Effector CD8-positive, alpha-beta T cell (primary cell): ENCODE measurements around the gene FABP6.
"Not testable (repeated sequence)": the region's sequence is repeated elsewhere in the genome, so short reads cannot be mapped to it uniquely, and the experiment has no call there.

Source experiments
- DNase-seq: peaks from one replicate; lab custom pipeline; 2025; lab: John Stamatoyannopoulos, UW
- total RNA-seq, 4 experiments: gene quantifications; one replicate each; lab custom pipeline; 2026; lab: John Stamatoyannopoulos, UW

The FABP6 gene, protein sequence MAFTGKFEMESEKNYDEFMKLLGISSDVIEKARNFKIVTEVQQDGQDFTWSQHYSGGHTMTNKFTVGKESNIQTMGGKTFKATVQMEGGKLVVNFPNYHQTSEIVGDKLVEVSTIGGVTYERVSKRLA
- total RNA-seq: 0 reads per million in 4 experiments

DNA sequence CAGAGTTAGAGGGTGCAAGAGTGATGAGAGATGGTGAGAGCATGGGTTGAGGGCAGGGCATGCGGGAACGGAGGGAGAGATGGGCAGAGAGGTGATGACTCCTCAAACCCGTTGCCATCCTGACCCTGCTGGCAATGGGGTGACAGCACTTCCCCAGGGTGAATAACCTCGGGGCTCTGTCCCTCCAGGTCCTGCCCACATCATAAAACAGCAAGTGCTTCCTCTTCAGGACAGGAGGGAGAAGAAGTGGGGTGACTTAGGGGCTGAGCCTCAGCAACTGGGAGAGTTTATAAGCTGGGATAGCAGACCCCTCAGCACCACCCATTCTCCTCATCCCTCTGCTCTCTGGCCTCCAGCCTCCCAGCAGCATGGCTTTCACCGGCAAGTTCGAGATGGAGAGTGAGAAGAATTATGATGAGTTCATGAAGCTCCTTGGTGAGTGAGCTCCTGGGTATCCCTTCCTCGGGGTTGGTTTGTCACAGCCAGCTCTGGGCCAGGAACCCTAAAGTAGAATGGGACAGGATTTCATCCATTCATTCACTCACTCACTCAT is at the start of gene FABP6:
FABP6 (plus strand) TSS at position 317 of the 553 bp plus-strand sequence; CDS start at position 369, 52 bp downstream.
- DNase-seq: no peak

- DNase-seq: no peak
Measured at GRCh38 chr5:160180931-160181330, 48.4 kb upstream of the FABP6 start.

- DNase-seq: no peak
Measured at GRCh38 chr5:160181965-160182622, 47.2 kb upstream of the FABP6 start.

DNA sequence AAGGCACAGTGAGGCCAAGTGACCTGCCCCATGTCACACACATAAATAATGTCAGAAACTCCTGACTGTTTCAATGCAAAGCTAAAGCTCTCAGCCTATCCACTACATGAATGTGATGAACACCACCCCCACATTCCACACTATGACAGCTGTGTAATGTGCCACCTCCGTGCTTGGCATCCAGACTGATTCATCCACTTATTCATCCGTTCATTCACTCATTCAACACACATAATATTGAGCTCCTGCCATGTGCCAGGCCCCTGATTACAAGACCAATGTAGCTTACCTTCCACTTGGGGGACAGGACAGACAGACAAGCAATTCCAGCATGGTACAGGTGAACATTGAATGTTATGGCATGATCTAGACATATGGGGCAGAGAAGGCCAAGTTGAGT is 46.2 kb upstream of the FABP6 start:
- no peak for DNase-seq

- DNase-seq: no peak
Measured at GRCh38 chr5:160185626-160186360, 43.5 kb upstream of the FABP6 start.

DNA sequence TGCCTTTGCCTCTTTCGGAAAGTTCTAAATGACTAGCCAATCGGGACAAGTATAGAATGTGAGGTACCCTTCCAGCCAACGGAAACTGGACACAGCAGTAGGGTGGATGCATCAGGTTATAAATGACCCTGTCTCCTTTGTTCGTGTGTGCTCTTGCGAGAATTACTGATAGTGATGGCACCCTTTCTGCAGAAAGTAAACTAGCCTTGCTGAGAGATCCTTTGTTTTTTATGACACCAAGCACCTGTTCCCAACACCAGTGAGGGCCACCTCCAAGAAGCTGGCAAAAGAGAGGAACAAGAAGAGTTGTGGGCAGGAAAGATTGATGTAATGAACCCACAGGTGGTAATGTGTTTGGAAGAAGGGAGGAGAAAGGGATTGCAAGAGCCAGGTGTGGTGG is 42.8 kb upstream of the FABP6 start:
- DNase-seq: no peak

DNA sequence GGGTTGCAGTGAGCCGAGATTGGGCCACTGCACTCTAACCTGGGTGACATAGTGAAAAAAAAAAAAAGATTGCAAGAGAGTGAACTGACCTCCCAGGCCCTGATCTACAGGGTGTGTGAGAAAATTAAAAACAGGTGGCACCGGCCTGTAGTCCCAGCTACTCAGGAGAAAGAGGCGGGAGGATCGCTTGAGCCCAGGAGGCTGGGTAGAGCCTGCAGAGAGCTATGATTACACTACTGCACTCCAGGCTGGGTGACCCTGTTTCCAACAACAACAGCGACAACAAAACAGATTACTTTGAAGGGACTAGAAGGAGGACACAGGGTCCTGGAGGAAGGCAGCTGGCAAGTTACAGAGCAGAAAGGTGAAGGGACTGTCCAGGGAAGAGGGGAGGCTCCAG is 42.2 kb upstream of the FABP6 start:
- no peak for DNase-seq

DNA sequence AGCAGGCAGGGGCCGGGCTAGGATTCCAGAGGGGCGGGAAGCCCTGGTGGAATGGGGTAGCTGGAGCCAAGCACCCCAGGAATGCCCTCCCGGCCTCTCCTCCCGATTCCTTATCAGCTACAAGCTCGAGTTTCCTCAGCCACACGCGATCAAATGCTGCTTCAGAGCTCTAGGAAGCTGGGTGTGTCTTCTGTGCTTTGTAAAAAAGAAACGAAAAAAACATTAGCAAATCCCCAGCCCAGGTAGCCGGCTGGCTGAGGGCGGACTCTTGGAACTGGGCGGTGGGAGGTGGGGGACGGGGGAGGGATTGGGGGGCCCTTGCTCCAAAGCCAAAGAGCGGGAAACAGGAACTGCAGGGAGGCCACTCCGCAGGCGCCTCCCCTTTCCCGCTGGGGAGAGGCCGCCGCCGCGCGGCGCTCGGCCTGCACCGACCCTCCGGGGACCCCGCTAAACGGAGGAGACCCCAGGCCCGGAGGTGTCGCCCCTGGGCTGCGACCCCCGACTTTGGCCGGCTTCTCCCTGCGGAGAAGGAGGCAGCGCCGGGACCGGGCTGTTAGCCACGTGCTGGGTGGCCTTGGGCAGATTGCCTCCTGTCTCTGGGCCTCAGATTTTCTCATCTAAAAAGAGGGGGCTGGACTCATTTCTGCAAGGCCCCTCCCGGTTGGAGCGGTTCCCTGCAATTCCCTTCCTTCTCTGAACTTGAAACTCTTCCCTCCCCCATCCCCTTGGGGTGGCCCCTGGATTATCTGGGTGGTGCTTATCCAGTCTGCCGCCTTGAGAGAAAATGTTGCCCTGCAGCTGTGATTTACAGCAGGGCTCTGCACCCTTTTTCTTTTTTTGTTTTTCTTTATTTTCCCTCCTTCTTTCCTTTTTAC is 40.9 kb upstream of the FABP6 start:
- no peak for DNase-seq

DNA sequence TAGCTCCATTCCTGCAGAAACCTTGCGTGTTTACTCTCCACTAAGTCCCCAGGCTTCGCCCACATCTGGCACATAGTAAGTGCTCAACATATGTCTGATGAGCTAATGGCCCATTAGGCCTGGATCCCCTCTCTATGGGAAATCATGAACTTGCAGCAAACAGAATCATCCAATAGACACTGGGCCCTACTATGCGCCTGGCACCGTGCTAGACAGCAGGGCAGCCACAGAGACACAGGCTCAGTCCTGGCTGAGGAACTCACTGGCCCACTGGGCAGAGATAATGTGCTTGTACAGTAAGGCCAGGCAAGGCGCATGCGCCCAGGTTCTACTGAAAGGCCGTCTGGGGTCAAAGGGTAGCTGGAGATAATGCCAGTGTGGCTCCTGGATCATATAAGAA is 36.9 kb upstream of the FABP6 start:
- DNase-seq: no peak

DNA sequence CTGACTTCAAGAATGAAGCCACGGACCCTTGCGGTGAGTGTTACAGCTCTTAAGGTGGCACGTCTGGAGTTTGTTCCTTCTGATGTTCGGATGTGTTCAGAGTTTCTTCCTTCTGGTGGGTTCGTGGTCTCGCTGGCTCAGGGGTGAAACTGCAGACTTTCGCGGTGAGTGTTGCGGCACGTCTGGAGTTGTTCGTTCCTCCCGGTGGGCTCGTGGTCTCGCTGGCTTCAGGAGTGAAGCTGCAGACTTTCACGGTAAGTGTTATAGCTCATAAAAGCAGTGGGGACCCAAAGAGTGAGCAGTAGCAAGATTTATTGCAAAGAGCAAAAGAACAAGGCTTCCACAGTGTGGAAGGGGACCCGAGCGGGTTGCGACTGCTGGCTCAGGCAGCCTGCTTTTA is 36.2 kb upstream of the FABP6 start:
- DNase-seq: not testable (repeated sequence)

- DNase-seq: not testable (repeated sequence)
Measured at GRCh38 chr5:160193790-160194189, 35.5 kb upstream of the FABP6 start.

DNA sequence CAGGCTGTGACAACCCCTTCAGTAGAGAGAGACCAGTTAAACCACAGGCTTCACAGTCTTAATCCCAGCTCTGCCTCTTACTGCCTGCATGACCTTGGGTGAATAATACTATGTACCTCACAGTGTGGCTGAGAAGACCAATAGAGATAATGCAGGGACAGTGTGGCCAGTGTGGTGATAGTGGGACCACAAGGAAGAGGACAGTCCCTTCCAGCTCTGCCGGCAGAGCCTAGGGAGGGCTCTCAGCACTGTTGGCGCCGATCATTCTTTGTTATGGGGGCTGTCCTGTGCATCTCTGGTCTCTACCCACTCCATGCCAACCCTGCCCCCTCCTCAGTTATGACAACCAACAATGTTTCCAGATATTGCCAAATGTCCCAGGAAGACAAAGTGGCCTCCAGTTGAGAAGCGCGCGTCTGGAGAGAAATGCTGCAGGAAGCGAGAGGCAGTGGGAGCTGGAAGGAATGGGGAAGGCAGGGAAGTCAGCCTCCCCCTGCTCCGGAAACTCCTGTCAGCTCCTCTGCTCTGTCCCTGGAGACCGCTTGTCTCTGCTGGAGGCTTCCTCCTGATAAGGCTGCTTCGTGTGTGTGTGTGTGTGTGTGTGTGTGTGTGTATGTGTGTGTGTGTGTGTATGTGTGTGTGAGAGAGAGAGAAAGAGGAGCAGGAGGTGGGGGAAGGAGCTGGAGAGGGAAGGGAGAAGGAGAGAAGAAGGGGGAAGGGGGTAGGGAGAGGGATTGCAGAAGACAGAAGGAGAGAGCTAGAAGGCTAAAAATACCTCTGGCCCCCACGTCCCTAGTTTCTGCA is 31.8 kb upstream of the FABP6 start:
- DNase-seq: no peak

DNA sequence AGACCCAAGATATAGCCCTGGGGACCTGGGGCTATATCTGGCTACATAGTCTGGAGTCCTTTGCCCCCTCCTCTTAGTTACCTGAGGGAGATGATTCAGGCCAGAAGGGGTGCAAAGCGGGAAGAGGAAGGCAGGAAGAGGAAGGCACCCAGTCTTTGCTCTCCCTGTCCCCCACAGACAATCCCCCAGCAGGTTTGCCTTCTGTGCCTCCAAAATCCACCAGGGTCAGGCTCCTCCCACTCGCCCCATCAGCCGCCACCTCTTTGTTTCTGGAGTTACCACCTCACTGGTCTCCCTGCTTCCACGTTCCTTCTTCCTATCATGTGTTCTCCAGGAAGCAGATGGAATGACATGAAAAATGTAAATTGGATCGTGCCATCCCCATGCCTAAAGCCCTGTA is 31.2 kb upstream of the FABP6 start:
- no peak for DNase-seq

- DNase-seq: no peak
Measured at GRCh38 chr5:160198841-160199409, 30.4 kb upstream of the FABP6 start.

DNA sequence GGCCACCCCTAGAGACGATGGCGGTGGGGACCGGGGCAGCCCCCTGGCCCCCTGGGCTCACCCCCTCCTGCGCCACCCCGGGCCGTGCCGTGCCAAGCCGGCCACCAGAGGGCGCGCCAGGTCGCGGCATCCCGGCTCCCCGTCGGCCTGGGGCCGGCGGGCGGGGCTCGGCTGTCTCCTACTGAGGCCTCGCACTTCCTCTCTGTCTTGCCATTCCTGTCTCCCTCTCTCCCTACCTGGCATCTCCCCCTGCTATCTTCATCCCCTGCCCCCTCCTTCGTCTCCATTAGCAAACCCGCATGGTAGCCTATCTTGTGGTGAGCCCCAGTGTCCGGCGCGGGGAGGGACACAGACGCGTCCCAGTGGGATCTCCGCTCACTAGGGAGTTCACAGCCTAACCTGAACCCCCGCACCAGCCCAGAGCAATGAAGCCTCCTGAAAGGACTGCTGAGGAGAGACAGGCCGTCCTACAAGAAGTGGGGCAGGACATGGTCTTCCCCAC is 29.8 kb upstream of the FABP6 start:
- DNase-seq: peak; percentile 50

GRCh38 chr5:160207061-160207460 is 22.2 kb upstream of the FABP6 start:
- DNase-seq: no peak

GRCh38 chr5:160209917-160210316 is 19.4 kb upstream of the FABP6 start:
- no peak for DNase-seq

DNA sequence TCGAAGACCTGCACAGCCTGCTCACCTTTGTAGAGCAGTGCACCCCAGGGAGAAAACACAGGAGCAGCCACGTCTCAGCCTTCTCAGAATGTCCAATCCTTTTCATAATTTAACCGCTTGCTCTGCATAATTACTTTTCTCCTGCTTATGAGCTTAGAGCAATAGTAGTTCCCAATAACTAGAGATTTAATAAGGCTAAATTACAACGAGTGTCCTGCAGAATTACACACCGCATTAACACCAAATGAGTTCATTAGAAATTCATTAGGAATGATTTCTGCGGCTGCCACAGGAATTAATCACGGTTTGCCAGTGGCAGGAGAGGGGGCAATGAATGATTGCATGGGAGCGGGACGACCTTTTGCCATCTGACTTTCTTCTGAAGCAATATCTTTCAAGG is 18.7 kb upstream of the FABP6 start:
- DNase-seq: no peak

DNA sequence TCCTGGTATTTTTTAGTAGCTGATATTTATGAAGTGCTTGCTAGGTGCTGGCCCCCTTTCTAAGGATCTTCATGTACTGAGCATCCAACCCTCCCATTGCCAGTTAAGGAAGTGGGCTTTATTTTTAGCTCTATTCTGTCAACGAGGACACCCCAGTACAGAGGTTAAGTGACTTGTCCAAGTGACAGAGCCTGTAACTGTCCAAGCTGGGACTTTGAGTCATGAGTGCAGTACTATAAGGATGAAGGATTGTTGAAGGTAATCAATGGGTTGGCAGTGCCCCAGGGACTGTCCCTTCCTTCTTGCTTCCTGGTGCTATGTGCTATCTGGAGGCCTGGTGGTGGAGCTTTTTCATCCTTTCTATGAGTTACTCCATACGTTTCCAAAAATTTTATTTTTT is 18.0 kb upstream of the FABP6 start:
- DNase-seq: no peak

- no peak for DNase-seq
Measured at GRCh38 chr5:160213537-160213936, 15.8 kb upstream of the FABP6 start.

DNA sequence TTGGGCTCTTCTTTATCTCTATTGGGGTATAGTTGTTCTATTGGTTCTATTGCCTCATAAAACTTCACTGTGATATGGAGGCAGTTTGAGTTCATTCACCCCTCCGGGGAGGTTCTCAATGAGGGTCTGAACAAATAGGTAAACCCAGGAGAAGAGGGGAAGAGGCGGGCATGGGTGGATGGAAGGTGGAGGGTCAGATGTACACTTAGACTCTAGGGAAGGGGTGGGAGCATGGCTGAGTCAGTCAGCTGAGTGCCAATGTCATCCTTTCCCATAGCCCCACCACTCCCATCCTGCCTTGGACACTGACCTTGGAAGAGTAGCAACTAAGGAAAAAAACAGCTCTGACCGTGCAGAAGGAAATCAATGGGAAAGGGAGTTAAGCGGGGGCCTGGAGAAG is 9.9 kb upstream of the FABP6 start:
- no peak for DNase-seq
